GM12865 (cell line): ENCODE measurements around the gene CTNNA1.

ENCODE experiments used
- DNase-seq: peaks from one replicate; pipeline ENCODE4 v3.0.0; 2010; ENCODE audit warnings: low read depth
- H3K4me3 ChIP-seq: 2 replicates; pipeline ENCODE4 v1.5.1; 2011; ENCODE audit warnings: mild to moderate bottlenecking, low read depth, low read length, control low read depth
- TF ChIP-seq, protein P1 (sequence below): IDR thresholded peaks from 2 replicates; pipeline ENCODE4 v1.5.1; 2011; ENCODE audit warnings: low read length, control low read depth, low read depth, inconsistent platforms; ENCODE audit not compliant: insufficient read depth; ENCODE audit errors: missing control alignments

The CTNNA1 gene

DNA sequence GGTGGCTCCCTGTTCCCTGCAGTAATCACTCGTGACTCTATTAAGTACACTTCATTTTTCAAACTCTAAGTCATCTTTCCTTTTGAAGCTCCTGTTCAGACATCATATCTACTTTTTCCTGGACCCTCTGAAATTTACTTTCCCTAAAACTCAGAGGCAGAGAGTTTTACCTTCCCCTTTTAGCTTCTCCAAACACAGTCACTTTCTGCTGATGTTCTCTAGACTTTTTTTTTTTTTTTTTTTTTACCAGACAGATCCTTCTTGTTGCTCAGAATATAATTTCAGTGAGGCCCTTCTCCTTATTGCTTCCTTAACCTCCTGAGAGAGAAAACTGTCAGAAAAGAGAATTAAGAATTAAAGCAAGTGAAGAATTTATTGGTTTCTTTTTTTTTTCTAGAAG is 208.5 kb downstream of the CTNNA1 start:
- no peak for DNase-seq
- TF ChIP-seq, protein P1, sequence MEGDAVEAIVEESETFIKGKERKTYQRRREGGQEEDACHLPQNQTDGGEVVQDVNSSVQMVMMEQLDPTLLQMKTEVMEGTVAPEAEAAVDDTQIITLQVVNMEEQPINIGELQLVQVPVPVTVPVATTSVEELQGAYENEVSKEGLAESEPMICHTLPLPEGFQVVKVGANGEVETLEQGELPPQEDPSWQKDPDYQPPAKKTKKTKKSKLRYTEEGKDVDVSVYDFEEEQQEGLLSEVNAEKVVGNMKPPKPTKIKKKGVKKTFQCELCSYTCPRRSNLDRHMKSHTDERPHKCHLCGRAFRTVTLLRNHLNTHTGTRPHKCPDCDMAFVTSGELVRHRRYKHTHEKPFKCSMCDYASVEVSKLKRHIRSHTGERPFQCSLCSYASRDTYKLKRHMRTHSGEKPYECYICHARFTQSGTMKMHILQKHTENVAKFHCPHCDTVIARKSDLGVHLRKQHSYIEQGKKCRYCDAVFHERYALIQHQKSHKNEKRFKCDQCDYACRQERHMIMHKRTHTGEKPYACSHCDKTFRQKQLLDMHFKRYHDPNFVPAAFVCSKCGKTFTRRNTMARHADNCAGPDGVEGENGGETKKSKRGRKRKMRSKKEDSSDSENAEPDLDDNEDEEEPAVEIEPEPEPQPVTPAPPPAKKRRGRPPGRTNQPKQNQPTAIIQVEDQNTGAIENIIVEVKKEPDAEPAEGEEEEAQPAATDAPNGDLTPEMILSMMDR: no peak
- no peak overlapping the region for H3K4me3 ChIP-seq

DNA sequence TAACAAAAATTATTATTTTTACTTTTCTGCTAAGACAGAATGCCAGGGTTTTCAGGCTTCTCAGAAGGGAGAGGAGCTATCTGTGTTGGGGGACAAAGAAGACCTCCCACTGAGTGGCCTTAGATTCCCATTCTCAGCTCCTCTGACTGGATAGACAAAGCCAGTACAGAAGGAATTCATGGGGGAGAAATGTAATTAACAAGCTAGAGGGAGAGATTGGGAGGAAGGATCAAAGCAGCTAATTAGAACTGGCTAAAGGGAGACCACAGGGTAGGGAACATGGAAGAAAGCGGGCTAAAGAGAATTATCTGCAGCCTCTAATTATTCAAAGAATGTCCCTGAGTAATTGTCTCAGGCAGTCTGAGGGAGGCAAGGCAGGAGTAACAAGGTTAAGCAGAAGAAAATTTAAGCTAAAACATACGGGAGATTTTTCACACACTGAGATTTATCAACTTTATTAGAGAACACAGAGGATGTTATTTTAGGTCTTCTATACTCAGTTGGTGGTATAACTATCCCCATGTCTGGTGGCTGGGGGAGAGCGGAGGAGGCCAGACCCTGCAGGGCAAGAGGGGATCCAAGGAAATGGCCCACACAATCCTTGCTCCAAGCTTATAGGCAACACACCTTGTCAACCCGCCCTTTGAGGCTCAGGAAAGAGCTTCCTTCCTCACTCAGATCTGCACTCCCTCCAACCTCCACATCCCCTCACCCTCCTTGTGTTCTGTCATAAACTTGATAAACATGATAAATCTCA is 209.6 kb downstream of the CTNNA1 start:
- no peak for DNase-seq
- TF ChIP-seq, protein P1: no peak
- H3K4me3 ChIP-seq: no peak overlapping the region

DNA sequence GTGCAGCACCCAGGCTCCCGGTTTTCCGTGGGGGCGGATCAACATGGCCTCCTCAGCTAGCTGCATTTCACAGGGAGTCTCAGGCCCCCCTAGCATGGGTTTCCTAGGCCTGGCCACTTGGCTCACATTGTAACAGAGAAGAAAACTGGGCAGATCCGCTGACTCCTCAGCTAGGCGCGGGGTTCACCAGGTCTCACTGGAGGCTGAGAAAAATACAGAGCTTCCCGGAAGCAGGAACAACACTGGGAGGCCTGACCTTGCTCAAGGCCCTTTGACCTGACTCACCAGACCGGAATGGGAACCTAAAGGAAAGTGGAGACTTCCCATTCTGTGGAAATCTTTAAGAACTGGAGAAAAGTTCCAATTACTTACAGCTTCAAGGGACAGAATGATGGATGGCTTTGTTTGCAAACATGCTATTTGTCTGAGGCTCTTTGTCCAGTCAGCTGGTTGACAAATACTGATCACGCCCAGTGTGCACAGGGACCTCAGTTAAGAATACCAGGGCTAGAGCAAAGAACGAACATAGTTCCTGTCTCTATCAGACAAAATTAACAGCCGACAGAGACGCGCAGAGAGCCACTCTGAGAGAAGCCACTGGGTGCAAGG is 210.6 kb downstream of the CTNNA1 start:
- no peak overlapping the region for H3K4me3 ChIP-seq
- TF ChIP-seq, protein P1: no peak
- DNase-seq: no peak

DNA sequence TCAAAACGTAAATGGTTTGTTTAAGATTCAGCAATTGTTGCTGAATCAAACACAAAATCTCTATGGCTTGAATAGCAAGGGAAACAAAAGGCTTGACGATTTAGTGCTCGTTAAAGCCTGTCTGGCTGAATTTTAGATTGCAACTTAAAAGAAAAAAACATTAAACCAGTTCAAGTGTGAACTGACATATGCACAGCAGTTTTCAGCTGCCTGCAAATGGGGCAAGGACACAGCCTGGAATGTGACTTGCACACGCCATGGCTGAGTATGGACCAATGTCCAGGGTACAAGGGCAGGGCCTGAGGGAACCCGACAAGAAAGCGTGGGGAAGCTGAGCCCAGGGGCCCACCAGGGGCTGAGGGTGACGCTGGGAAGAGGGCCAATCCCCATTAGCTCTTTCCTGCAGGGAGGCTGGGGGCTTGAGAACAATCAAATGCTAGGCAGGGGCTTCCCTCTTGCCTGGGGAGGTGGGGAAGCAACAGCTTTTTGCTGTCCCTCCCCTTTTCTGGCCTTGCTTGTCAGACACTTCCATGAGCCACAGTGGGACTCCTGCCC is 211.5 kb downstream of the CTNNA1 start:
- DNase-seq: no peak
- TF ChIP-seq, protein P1: no peak
- no peak overlapping the region for H3K4me3 ChIP-seq

DNA sequence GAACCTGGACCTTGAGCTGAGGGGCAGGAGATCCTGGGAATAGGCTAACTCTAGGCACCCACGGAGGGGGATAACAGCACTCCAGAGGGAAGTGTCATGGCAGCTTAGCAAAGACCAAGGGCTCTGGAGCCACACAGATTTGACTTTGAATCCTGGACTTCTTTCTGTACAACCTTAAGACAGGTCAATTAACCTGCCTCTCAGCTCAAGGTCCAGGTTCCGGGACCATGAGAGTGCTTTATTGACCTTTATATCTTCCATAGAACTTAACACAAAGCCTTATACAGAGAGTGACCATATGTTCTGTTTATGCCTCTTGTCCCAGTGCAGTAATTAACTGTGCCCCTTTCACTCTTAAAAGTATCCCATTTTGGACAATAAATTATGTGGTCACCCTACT is 212.4 kb downstream of the CTNNA1 start:
- H3K4me3 ChIP-seq: no peak overlapping the region
- TF ChIP-seq, protein P1: no peak
- no peak for DNase-seq

DNA sequence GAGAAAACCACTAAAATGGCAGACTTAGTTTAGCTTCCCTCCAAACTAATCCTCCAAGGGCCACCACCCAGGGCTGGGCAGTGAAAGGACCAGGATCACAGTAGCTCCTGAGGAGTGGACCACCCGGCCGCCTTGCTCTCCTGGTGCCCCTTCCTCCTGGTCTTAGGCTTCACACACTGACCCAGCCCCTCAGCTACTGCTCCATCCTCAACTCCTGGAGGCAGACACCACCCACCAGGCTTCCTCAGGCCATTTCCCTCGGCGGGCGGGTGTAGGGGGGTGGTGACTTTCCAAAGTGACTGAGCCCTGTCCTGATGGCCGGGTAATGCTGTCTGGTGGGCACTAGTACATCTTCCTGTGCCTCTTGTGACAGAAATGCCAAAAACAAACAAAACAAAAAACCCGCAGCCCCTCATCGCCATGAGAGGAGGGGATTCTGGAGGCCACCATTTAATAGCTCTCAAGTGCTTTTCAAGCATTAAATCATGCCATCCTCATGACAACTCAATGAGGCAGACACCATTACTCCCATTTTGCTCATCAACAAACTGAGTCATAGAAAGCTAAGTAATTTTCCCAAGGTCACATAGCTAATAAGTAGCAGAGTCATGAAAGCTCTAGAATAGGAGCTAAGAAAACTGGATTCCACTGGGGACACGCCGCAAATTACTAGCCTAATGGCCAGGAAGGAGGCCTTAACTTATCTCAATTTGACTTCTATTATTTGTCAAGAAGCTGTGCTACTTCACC is 213.2 kb downstream of the CTNNA1 start:
- TF ChIP-seq, protein P1: no peak
- no peak for DNase-seq
- no peak overlapping the region for H3K4me3 ChIP-seq
